Type B pancreatic cell (in vitro differentiated cells): Measurements from ENCODE around the gene FARP2. TPM values are rescaled to one million over a fixed set of nuclear protein-coding genes. Genes with fewer than 3 reads are reported as not detected.
"Not testable (repeated sequence)": the region's sequence is repeated elsewhere in the genome, so short reads cannot be mapped to it uniquely, and the experiment has no call there.

Experiments
- DNase-seq: peaks from one replicate; pipeline ENCODE4 v3.0.0; 2021; ENCODE audit warnings: mixed read lengths; ENCODE audit not compliant: unreplicated experiment; ENCODE audit errors: extremely low spot score
- H3K27ac Mint-ChIP-seq: 2 replicates; pipeline ENCODE4 v1.8.0; 2021; ENCODE audit warnings: mild to moderate bottlenecking, mixed read lengths
- H3K27me3 Mint-ChIP-seq: 2 replicates; pipeline ENCODE4 v1.8.0; 2021; ENCODE audit warnings: mixed read lengths
- H3K36me3 Mint-ChIP-seq: 2 replicates; pipeline ENCODE4 v1.8.0; 2021; ENCODE audit warnings: mixed read lengths
- H3K4me1 Mint-ChIP-seq: one replicate; pipeline ENCODE4 v1.8.0; 2021; ENCODE audit warnings: mixed read lengths; ENCODE audit not compliant: unreplicated experiment
- H3K4me3 Mint-ChIP-seq: 2 replicates; pipeline ENCODE4 v1.8.0; 2021; ENCODE audit warnings: mild to moderate bottlenecking, mixed read lengths
- H3K9me3 Mint-ChIP-seq: 2 replicates; pipeline ENCODE4 v1.8.0; 2021; ENCODE audit warnings: mixed read lengths
- total RNA-seq: library from RNA; stranded (reverse); gene quantifications from 2 replicates; pipeline ENCODE4 v1.2.1, GENCODE V29; 2021; ENCODE audit warnings: low replicate concordance
- TF ChIP-seq, protein P1 (sequence below): fragments of 200-600 bp; sonication (generic); conservative IDR thresholded peaks from 2 replicates; pipeline ENCODE4 v1.5.0; 2021; ENCODE audit warnings: antibody characterized with exemption, mild to moderate bottlenecking

FARP2 gene
- total RNA-seq, 1 donor from 2014 or later = 62.5 TPM

DNA sequence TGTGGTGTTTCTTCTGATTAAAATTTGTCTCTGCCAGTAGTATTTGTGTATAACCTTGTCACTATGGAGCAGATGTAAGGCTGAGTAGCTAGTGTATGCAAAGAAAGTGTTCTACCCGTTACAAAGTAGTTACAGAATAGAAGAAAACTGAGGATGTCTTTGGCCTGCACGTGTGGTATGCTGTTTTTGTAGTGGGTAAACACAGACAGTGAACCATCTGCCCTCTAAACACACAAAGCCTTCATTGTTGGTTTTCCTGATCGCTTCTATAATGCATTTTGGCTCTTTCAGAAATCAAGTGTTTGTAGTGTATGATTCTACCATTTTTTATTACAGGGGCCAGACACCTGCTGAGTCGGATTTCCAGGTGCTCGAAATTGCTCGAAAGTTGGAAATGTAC is 61.5 kb downstream of the FARP2 start:
- TF ChIP-seq, protein P1, sequence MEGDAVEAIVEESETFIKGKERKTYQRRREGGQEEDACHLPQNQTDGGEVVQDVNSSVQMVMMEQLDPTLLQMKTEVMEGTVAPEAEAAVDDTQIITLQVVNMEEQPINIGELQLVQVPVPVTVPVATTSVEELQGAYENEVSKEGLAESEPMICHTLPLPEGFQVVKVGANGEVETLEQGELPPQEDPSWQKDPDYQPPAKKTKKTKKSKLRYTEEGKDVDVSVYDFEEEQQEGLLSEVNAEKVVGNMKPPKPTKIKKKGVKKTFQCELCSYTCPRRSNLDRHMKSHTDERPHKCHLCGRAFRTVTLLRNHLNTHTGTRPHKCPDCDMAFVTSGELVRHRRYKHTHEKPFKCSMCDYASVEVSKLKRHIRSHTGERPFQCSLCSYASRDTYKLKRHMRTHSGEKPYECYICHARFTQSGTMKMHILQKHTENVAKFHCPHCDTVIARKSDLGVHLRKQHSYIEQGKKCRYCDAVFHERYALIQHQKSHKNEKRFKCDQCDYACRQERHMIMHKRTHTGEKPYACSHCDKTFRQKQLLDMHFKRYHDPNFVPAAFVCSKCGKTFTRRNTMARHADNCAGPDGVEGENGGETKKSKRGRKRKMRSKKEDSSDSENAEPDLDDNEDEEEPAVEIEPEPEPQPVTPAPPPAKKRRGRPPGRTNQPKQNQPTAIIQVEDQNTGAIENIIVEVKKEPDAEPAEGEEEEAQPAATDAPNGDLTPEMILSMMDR = no peak
- DNase-seq = no peak
- Mint-ChIP-seq H3K36me3 (peaks cover 37% of the 10 kb centered on the region), H3K9me3 (peaks cover 3% of the 10 kb centered on the region), H3K27ac (no peak overlapping the region), H3K27me3 (no peaks in the 10 kb centered on the region), H3K4me1 (peaks cover 9% of the 10 kb centered on the region), H3K4me3 (no peak overlapping the region)

DNA sequence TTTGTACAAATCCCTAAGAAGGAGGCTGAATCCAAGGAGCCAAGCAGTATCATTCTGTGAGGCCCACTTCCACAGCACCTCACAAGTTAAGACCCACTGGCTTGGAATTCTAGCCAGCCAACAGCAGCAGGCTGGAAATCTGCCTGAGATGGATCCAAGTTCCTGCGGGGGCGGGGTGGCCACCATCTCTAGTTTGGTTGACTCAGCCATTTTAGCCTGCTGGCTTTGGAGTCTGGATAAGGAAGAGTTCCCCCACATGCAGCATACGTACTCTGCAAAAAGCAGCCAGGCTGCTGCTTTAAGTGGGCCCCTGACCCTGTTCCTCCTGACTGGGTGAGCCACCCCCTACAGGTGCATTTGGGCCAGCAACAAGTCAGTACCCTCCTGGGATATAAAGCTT is 65.2 kb downstream of the FARP2 start:
- H3K27ac Mint-ChIP-seq = no peak overlapping the region
- TF ChIP-seq, protein P1 = no peak
- H3K36me3 Mint-ChIP-seq = peaks cover 48% of the 10 kb centered on the region
- H3K4me3 Mint-ChIP-seq = no peak overlapping the region
- no peak for DNase-seq
- peaks cover 13% of the 10 kb centered on the region for H3K9me3 Mint-ChIP-seq
- H3K4me1 Mint-ChIP-seq = peaks cover 5% of the 10 kb centered on the region
- H3K27me3 Mint-ChIP-seq = no peaks in the 10 kb centered on the region

DNA sequence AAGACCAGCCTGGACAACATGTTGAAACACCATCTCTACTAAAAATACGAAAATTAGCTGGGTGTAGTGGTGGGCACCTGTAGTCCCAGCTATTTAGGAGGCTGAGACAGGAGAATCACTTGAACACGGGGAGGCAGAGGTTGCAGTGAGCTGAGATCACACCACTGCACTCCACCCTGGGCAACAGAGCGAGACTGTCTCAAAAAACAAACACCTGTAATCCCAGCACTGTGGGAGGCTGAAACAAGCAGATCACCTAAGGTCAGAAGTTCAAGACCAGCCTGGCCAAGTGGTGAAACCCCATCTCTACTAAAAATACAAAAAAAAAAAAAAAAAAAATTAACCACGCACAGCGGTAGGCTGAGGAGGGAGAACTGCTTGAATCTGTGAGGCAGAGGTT is 65.9 kb downstream of the FARP2 start:
- H3K27ac Mint-ChIP-seq, H3K4me3 Mint-ChIP-seq, H3K27me3 Mint-ChIP-seq, DNase-seq, H3K4me1 Mint-ChIP-seq: not testable (repeated sequence)
- Mint-ChIP-seq H3K9me3 (peaks cover 13% of the 10 kb centered on the region), H3K36me3 (peaks cover 47% of the 10 kb centered on the region)

DNA sequence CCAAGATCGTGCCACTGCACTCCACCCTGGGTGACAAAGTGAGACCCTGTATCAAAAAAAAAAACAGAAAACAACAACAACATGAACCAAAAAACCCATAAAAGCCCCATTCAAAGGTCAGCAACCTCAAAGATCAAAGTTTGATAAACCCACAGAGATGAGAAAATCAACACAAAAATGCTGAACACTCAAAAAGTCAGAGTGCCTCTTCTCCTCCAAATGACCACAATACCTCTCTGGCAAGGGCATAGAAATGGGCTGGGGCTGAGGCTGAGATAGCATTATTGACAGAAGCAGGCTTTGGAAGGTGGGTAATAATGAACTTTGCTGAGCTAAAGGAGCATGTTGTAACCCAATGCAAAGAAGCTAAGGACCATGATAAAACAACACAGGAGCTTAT is 66.3 kb downstream of the FARP2 start:
- Mint-ChIP-seq H3K27ac (no peak overlapping the region), H3K36me3 (peaks cover 47% of the 10 kb centered on the region), H3K27me3 (no peaks in the 10 kb centered on the region)

DNA sequence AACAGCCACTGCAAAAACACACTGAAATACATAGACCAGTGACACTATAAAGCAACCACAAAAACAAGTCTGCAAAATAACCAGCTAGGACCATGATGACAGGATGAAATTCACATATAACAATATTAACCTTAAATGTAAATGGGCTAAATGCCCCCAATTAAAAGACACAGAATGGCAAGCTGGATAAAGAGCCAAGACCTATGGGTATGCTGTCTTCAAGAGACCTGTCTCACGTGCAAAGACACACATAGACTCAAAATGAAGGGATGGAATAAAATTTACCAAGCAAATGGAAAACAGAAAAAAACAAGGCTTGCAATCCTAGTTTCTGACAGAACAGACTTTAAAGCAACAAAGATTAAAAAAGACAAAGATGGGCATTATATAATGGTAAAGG is 67.4 kb downstream of the FARP2 start:
- H3K4me3 Mint-ChIP-seq, DNase-seq, H3K4me1 Mint-ChIP-seq, H3K27ac Mint-ChIP-seq, H3K27me3 Mint-ChIP-seq: not testable (repeated sequence)
- H3K9me3 Mint-ChIP-seq = peaks cover 13% of the 10 kb centered on the region
- peaks cover 42% of the 10 kb centered on the region for H3K36me3 Mint-ChIP-seq

More for the DNA sequence above, 66.3 kb downstream of the FARP2 start:
- Mint-ChIP-seq H3K9me3 (peaks cover 13% of the 10 kb centered on the region), H3K4me3 (no peak overlapping the region), H3K4me1 (peaks cover 5% of the 10 kb centered on the region)
- DNase-seq = no peak
- TF ChIP-seq, protein P1 = no peak

DNA sequence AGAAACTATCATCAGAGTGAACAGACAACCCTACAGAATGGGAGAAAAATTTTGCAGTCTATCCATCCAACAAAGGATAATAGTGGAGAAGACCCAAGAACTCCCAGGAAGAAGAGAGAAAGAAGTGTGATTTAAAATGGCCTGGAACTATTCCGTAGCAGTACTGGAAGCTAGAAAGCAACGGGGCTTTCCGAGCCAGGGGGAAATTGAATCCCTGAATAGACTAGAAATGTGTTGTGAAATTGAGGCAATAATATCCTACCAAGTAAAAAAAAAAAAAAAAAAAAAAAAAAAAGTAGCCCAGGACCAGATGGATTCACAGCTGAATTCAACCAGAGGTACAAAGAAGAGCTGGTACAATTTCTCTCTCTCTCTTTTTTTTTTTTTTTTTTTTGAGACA is 69.3 kb downstream of the FARP2 start:
- DNase-seq = no peak
- TF ChIP-seq, protein P1 = no peak
- Mint-ChIP-seq H3K4me3 (no peak overlapping the region), H3K4me1 (no peaks in the 10 kb centered on the region), H3K36me3 (peaks cover 46% of the 10 kb centered on the region), H3K9me3 (peaks cover 13% of the 10 kb centered on the region), H3K27ac (no peak overlapping the region), H3K27me3 (no peaks in the 10 kb centered on the region)

DNA sequence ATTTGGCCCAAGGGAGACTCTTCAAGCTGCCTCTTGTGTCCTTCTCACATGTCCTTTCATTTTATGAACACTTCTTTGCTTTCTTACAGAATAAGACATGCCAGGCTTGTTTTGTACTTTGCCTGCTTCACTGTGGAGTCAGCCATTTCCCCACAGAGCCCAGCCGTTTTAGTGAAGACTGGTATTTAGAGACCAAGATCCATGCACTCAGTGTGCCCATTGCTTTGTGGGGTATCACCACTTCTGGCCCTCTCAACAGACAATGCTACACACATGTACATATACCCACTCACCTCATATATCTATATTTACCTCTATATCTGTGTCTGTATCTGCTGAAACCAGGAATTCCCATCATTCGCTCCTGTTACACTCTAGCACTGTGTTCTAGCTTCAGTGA is 74.1 kb downstream of the FARP2 start:
- TF ChIP-seq, protein P1 = no peak
- H3K27ac Mint-ChIP-seq = no peak overlapping the region
- no peaks in the 10 kb centered on the region for H3K27me3 Mint-ChIP-seq
- DNase-seq = no peak
- H3K4me3 Mint-ChIP-seq = no peak overlapping the region
- H3K36me3 Mint-ChIP-seq = peaks cover 30% of the 10 kb centered on the region
- no peaks in the 10 kb centered on the region for H3K4me1 Mint-ChIP-seq
- H3K9me3 Mint-ChIP-seq = no peaks in the 10 kb centered on the region
